ENCODE measurements around the gene KAT2B. TPM values are rescaled to one million over a fixed set of nuclear protein-coding genes. Genes with fewer than 3 reads are reported as not detected.

Gene KAT2B
- total RNA-seq, 1 experiment from 2014 or later, result 3.7 TPM

DNA sequence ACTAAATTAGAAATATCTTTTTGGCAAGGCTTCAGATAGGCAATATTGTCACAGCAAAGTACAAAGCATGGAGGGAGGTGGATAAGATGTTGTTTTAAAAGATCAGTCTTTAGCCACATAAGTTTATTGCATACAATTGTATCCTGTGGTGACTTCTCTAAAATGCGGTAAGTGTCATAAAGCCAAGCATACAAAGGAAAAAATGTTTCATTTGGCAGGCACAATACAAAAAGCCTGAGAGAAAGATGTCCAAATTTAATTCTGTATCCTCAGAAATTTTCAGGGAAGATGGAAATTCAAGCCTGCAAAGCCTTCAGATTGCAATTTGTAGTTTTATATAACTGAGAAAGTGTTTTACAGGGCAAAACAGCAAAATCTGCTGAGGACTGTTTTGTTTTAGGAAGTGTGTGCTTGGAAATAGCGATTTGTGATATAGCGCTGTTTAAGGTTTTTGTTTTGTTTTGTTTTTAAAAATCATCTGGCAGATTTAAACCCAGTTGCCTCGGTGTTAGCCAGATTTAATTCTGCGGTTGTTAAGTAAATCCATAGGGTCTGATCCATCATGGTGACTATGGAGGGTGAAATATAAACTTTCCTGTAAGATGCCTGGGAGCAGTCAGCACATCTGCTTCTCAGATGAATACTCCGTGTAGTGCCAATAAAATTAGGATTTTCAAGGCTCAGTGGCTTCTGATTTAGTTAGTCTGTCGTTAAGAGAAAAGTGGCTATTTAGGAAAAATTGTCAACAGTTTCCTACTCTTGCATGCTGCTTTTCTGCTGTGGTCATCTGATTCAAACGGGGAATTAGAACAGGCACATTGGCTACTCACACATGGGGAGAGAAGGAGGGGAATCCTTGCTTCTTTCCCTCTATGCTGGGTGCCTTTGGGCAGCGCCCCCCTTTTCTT is 8.0 kb downstream of the KAT2B start (continued):
- TF ChIP-seq, protein P1, sequence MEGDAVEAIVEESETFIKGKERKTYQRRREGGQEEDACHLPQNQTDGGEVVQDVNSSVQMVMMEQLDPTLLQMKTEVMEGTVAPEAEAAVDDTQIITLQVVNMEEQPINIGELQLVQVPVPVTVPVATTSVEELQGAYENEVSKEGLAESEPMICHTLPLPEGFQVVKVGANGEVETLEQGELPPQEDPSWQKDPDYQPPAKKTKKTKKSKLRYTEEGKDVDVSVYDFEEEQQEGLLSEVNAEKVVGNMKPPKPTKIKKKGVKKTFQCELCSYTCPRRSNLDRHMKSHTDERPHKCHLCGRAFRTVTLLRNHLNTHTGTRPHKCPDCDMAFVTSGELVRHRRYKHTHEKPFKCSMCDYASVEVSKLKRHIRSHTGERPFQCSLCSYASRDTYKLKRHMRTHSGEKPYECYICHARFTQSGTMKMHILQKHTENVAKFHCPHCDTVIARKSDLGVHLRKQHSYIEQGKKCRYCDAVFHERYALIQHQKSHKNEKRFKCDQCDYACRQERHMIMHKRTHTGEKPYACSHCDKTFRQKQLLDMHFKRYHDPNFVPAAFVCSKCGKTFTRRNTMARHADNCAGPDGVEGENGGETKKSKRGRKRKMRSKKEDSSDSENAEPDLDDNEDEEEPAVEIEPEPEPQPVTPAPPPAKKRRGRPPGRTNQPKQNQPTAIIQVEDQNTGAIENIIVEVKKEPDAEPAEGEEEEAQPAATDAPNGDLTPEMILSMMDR (IDR thresholded peaks at IDR 0.05 in 2 of 3, conservative IDR thresholded peaks at IDR 0.05 in 1 of 3; ENCODE audit: borderline replicate concordance in 1 of 3, insufficient read depth in 1 of 3, low read depth in 2 of 3, low read length in 2 of 3), result no peak
- TF ChIP-seq SP1 (IDR thresholded peaks at IDR 0.05; ENCODE audit: low read depth), result no peak
- TF ChIP-seq EZH2 (IDR thresholded peaks at IDR 0.05), result no peak
- no peak for TF ChIP-seq ZNF274 (IDR thresholded peaks at IDR 0.05; ENCODE audit: low read depth, low read length)

DNA sequence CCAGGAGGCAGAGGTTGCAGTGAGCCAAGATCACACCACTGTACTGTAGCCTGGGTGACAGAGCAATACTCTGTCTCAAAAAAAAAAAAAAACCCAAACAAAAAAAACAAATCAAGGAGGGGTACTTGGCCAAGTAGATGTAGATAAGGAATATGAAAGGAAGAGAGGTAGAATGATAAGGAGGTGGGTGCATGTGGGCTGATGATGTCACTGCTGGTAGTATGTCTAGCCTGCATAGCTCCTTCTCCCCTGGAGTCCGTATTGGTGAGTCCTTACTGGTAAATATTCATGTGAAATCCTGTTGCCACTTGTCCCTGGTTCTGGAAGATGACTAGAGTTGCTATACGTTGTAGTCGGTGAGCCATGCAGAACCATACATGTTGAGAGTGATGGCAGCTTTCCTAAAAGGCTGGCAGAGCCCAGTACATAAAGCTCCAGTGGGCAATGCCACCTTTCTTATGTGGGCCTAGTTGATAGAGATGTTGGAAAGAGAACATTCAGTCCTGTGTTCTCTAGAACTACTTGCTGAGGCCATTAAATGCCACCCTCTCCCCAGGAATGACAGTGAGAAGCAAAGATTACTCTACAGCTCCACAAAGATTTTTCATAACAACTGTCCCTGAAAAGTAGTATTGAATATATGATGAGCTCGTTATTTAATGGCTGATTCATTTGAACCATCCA is 11.0 kb downstream of the KAT2B start:
- CTCF ChIA-PET, result no interaction called here

More for the DNA sequence above, 11.0 kb downstream of the KAT2B start:
- no peaks in the 10 kb centered on the region for H3K9me3 ChIP-seq (ENCODE audit: control insufficient read depth in 1 of 2, insufficient read depth in 1 of 2, low read depth in 1 of 2, low read length in 2 of 2)
- no peak for TF ChIP-seq POLR2A (IDR thresholded peaks at IDR 0.05; ENCODE audit: borderline replicate concordance, extremely low read depth, insufficient read depth, insufficient read length)
- no peak for TF ChIP-seq EZH2 (IDR thresholded peaks at IDR 0.05)
- no peak for TF ChIP-seq SP1 (IDR thresholded peaks at IDR 0.05; ENCODE audit: low read depth)
- no peak for TF ChIP-seq RAD21 (IDR thresholded peaks at IDR 0.05; ENCODE audit: low read depth)
- TF ChIP-seq SIN3A (IDR thresholded peaks at IDR 0.05; ENCODE audit: low read depth), result no peak
- TF ChIP-seq, protein P2, sequence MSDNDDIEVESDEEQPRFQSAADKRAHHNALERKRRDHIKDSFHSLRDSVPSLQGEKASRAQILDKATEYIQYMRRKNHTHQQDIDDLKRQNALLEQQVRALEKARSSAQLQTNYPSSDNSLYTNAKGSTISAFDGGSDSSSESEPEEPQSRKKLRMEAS (IDR thresholded peaks at IDR 0.05), result no peak
- TF ChIP-seq FOSL1 (IDR thresholded peaks at IDR 0.05; ENCODE audit: low read depth), result no peak
- no peak for TF ChIP-seq POLR2AphosphoS5 (IDR thresholded peaks at IDR 0.05; ENCODE audit: low read depth, low read length)
- TF ChIP-seq YY1 (IDR thresholded peaks at IDR 0.05; ENCODE audit: extremely low read depth, insufficient replicate concordance, low read depth, low read length), result no peak
- no peak for TF ChIP-seq EZH2phosphoT487 (IDR thresholded peaks at IDR 0.05; ENCODE audit: borderline replicate concordance)
- TF ChIP-seq, protein P3, sequence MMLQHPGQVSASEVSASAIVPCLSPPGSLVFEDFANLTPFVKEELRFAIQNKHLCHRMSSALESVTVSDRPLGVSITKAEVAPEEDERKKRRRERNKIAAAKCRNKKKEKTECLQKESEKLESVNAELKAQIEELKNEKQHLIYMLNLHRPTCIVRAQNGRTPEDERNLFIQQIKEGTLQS (IDR thresholded peaks at IDR 0.05), result no peak
- TF ChIP-seq, protein P4, sequence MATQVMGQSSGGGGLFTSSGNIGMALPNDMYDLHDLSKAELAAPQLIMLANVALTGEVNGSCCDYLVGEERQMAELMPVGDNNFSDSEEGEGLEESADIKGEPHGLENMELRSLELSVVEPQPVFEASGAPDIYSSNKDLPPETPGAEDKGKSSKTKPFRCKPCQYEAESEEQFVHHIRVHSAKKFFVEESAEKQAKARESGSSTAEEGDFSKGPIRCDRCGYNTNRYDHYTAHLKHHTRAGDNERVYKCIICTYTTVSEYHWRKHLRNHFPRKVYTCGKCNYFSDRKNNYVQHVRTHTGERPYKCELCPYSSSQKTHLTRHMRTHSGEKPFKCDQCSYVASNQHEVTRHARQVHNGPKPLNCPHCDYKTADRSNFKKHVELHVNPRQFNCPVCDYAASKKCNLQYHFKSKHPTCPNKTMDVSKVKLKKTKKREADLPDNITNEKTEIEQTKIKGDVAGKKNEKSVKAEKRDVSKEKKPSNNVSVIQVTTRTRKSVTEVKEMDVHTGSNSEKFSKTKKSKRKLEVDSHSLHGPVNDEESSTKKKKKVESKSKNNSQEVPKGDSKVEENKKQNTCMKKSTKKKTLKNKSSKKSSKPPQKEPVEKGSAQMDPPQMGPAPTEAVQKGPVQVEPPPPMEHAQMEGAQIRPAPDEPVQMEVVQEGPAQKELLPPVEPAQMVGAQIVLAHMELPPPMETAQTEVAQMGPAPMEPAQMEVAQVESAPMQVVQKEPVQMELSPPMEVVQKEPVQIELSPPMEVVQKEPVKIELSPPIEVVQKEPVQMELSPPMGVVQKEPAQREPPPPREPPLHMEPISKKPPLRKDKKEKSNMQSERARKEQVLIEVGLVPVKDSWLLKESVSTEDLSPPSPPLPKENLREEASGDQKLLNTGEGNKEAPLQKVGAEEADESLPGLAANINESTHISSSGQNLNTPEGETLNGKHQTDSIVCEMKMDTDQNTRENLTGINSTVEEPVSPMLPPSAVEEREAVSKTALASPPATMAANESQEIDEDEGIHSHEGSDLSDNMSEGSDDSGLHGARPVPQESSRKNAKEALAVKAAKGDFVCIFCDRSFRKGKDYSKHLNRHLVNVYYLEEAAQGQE (IDR thresholded peaks at IDR 0.05; ENCODE audit: low read depth), result no peak
- TF ChIP-seq JUND (IDR thresholded peaks at IDR 0.05), result no peak
- TF ChIP-seq ZFX (IDR thresholded peaks at IDR 0.05), result no peak
- no peak for TF ChIP-seq ZNF274 (IDR thresholded peaks at IDR 0.05; ENCODE audit: low read depth, low read length)
- TF ChIP-seq CEBPB (IDR thresholded peaks at IDR 0.05; ENCODE audit: low read depth), result no peak
- TF ChIP-seq ELF1 (IDR thresholded peaks at IDR 0.05; ENCODE audit: borderline replicate concordance, low read depth), result no peak
- no peak overlapping the region for H2AFZ ChIP-seq (ENCODE audit: low read depth, low read length, poor library complexity, severe bottlenecking)
- H3K9ac ChIP-seq (ENCODE audit: low read length), result no peak overlapping the region
- ATAC-seq (no peak), DNase-seq (ENCODE audit: low read depth, low spot score) (no peak)
- no peaks in the 10 kb centered on the region for H4K20me1 ChIP-seq (ENCODE audit: insufficient read depth)
- no peak overlapping the region for H3K4me2 ChIP-seq (ENCODE audit: low read length)
- ChIA-PET RAD21 (ENCODE audit: low non-redundant PET in 1 of 2, low total read pairs in 2 of 2, uncharacterized antibody in 2 of 2, unreplicated experiment in 2 of 2) (no interaction called here), POLR2A (no interaction called here)
- no peaks in the 10 kb centered on the region for H3K9me2 ChIP-seq (ENCODE audit: insufficient read depth)
- no peaks in the 10 kb centered on the region for H3K79me2 ChIP-seq (ENCODE audit: insufficient read depth, low read length)
- peaks cover 13 to 15% of the 10 kb centered on the region in 2 experiments for H3K4me1 ChIP-seq (ENCODE audit: control insufficient read depth in 1 of 2, insufficient read depth in 2 of 2, low read length in 2 of 2)
- no peaks in the 10 kb centered on the region for H3K36me3 ChIP-seq (ENCODE audit: control insufficient read depth in 1 of 2, insufficient read depth in 2 of 2, low read length in 2 of 2)
- H3K27me3 ChIP-seq (ENCODE audit: insufficient read depth, low read length), result no peaks in the 10 kb centered on the region
- BruUV-seq (replicated peaks), result no TSS peak
- no peak overlapping the region for H3K27ac ChIP-seq (ENCODE audit: low read depth, low read length)
- intact Hi-C loops (cut with micrococcal nuclease), result loop anchor here (5.0 kb wide), 1 partner anchor 136 kb away; the partner anchor contains the start of gene SGO1
- H3K4me3 ChIP-seq (replicated peaks in 1 of 2; ENCODE audit: low read depth in 1 of 2, low read length in 2 of 2), result no peak overlapping the region
